Left ventricle myocardium superior (tissue), 1 donor: ENCODE measurements around the gene MVB12B. TPM values are rescaled to one million over a fixed set of nuclear protein-coding genes. Genes with fewer than 3 reads are reported as not detected.

ENCODE experiments used
- ATAC-seq: fragments of 200-7000 bp; cut with Tn5 transposase; one replicate; pipeline ENCODE4 v1.9.1; 2020; ENCODE audit warnings: mild to moderate bottlenecking, moderate library complexity
- DNase-seq: peaks from one replicate; pipeline ENCODE4 v3.0.0-alpha.2; 2020
- intact Hi-C: fragments of 100-400 bp; cut with micrococcal nuclease; formaldehyde crosslinking; loops from one replicate; pipeline ENCODE4 v1.11.0; 2022
- total RNA-seq: library from RNA; stranded (reverse); fragmentation: NEBNext Ultra II Directional; extraction: Animal tissue kit (Norgen Biotek cat#: 25700); gene quantifications from one replicate; pipeline ENCODE4 v1.2.1, GENCODE V29; 2021
- donor health status: DM: no; HTN: yes; CAD: no; lungs with severe emphysema.

Gene MVB12B
- total RNA-seq, 1 donor from 2014 or later: 11.8 TPM

DNA sequence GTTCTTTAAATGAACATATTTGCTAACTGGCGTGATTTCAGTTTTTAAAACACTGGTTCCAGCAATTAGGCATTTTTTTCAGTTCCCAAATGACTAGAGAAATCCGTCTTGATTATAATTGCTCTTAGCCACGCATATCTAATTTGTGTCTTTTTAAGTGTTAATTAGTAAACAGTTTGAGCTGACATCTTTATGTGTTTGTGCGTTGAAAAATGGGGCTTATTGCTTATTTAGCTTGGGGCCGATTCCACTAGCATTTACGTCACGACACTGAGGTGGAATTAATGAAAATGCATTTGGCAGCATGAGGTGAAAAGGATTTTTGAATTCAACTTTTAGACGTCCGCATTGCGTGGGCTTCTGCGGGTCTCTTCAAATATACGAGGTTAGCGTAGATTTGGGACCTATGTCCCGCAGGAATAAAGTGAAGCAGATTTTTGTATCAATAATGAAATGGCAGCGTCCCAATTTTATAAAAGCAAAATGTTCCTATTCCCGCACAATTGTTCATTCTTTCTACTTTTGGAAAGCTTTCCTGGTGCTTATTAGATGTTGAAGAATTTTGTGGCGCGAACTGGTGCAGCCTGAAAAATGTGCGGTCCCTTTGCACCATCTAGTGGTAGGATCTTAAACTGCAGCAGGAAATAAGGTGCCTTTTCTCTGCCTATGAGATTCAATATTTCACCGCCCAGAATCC lies 164.4 kb downstream of the MVB12B start:
- intact Hi-C loops: no loop called here

DNA sequence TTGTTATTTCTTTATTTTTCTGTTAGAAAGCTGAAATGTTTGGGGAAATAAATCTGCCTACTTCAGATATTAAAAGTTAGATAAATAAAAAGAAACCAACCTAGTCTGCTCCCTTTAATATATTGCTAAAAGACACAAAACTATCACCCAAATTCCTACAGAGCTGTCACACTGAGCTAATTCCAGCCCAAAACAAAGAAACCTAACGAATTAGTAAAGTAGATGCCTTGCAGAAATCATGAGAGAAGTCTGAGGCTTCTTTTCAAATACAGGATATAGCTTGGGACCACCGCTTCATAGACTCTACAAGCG lies 164.9 kb downstream of the MVB12B start:
- DNase-seq: no peak
- ATAC-seq: no peak
- intact Hi-C loops: no loop called here

More for the DNA sequence above, 164.4 kb downstream of the MVB12B start:
- ATAC-seq (peak; percentile 56), DNase-seq (no peak)

GRCh38 chr9:126491949-126492348 lies 165.3 kb downstream of the MVB12B start:
- DNase-seq (no peak), ATAC-seq (no peak)
- intact Hi-C loops: no loop called here

DNA sequence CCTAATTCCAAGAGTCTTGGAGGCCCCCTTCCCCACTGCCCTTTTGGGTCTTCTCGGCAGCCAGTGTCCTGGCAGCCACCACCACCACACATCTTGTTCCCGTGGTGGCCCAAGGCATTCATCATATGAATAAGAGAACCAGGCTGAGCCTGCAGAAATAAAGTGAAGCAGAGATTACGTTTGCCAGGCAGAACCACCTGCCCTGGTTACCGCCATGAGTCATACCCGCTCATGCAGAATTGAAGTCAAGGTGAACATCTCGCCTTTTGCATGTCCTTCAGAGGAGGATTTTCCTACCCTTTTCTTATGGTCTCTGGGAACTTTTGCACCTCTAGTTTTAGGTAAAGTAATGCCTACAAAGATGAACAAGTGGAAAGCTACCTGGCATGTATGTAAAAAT lies 167.6 kb downstream of the MVB12B start:
- DNase-seq (no peak), ATAC-seq (no peak)
- intact Hi-C loops: no loop called here

DNA sequence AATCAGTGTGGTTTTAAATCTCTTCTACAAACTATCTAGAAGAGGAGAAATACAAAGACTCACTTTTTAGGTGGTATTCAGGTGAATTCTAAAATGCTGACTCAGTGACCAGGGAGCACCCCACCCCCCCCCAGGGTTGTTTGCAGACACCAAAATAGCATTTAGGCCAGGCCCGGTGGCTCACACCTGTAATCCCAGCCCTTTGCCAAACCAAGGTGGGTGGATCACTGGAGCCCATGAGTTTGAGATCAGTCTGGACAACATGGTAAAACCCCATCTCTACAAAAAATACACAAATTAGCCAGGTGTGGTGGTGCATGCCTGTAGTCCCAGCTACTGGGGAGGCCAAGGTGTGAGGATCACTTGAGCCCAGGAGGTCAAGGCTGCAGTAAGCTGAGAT lies 168.1 kb downstream of the MVB12B start:
- ATAC-seq (no peak), DNase-seq (no peak)
- intact Hi-C loops: no loop called here

DNA sequence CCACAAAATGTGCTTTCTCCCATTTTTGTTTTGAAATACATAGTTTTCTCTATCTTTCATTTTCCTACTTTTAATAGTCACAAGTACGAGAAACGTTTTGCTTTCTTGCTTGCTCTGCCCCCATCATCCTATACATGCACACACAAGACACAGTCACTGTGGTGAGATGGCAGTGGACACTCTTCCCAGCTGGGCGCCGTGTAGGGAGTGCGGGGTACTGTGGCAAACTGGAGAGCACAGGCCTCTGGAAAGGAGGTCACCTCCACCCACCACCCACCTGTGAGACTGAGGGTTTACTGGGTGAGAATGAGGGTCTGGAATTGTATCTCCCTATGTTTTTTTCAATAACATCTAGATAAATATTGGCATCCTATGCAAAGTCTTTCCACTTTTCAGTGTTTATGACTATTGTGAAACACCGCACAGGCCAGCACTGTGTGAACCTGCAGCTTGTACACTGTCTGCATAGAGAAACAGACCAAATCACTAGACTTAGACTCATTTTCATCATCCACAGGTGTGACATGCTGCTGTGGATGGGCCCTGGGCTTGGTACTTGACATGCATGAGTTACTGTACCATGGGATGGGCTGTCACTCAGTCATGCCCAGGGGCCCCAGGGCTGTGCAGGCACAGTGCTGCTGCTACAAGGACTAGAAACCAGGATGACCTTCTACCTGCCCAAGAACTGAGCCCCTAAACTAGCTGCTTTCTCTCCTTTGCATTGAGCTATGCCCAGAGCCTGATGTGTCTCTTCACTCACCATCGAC lies 169.0 kb downstream of the MVB12B start:
- intact Hi-C loops: no loop called here
- ATAC-seq: no peak

DNA sequence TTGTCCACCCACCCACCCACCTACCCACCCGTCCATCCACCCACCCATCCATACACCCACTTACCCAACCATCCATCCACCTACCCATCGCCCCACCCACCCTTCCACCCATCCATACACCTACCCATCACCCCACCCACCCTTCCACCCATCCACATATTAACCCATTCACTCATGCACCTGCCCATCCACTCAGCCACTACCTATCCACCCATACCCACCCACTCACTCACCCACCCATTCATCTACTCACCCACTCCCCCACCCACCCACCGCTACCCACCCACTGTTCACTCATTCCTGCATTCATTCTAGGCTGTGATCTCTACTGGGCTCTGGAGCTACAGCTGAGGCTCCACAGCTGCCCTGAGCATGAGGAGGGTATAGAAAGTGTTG lies 169.6 kb downstream of the MVB12B start:
- intact Hi-C loops: no loop called here
- DNase-seq: no peak

More for the DNA sequence above, 169.0 kb downstream of the MVB12B start:
- no peak for DNase-seq

GRCh38 chr9:126496781-126497659 lies 170.4 kb downstream of the MVB12B start:
- ATAC-seq (no peak), DNase-seq (no peak)
- intact Hi-C loops: no loop called here

More for the DNA sequence above, 169.6 kb downstream of the MVB12B start:
- no peak for ATAC-seq

GRCh38 chr9:126497660-126498275 lies 171.1 kb downstream of the MVB12B start:
- intact Hi-C loops: no loop called here
- ATAC-seq: no peak
- DNase-seq: no peak

- ATAC-seq: no peak
- DNase-seq: no peak
- intact Hi-C loops: no loop called here
Measured at GRCh38 chr9:126498331-126498730, 171.7 kb downstream of the MVB12B start.

DNA sequence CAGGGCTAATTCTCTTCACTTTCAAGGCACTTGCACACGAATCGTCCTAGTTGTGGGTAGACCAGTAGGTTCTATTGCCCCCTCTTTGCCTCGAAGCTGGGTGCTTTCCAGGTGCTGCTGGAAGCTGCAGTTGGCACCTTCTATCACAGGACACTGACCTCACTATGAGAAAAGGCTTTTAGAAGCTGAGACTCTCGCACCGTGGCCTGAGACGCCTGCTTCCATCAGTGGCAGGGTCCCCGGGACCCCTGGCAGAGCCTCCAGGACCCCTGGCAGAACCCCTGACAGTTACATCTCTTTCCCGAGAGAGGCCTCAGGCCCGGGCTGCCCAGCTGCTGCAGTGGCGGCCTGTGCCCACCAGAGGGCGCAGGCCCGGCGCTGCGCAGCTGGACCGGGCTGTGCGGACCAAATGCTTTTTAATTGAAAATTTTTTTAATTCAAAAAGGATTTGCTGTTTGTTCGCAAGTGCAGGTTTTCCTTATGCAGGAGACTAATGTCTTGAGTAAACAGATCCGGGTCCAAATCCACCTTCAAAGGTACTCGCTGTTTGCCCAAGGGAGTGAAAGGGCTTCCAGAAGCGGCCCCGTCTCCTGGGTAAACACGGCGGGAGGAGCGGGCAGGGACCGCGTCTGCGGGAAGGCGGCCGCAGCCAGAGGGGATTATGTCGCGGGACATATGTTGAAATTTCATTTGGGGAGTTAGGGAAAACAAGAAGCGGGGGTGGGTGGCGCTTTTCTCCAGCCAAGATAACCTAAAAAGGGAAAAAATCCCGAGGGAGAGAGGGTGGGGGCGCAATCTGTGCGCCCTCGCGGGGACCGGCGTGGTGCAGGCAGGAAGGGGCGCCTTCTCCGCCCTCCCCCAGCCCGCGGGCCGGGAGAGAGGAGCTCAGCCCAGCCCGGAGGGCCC lies 172.6 kb downstream of the MVB12B start:
- DNase-seq (peak; percentile 65), ATAC-seq (peak; percentile 71)
- intact Hi-C loops: no loop called here

DNA sequence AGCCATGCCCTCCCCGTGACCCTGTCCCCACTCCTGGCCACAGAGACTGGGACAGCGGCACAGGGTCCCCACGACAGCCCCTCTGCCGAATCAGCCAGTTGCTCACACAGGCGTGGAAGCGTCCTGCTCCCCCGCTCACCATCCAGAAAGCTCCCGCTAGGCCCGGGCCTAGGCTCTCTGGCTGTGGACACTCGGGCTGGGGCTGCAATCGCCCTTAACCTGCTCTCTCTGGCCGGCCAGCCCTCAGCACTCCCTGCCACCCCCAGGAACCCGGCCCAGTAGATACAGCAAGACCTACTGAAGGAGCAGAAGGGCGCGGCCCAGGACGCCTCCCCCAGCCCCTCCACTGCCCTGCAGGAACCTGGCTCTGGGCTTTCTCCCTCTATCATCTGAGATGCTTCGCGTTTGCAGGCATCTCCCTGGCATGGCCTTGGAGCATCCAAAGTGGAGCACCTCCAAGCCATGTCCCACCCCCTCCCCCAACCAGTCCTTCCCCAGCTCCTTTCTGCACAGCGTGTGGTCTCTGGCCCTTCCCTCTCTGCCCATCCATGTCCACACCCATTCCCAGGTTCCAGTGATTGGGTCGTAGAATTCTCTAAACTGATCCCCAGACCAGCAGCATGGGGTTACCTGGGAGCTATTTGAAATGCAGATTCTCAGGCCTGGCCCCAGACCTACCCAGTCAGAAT lies 173.4 kb downstream of the MVB12B start:
- DNase-seq (no peak), ATAC-seq (peak; percentile 27)
- intact Hi-C loops: loop anchor here (5.0 kb wide), 1 partner anchor 57 kb away; no protein-coding TSS in a partner anchor

DNA sequence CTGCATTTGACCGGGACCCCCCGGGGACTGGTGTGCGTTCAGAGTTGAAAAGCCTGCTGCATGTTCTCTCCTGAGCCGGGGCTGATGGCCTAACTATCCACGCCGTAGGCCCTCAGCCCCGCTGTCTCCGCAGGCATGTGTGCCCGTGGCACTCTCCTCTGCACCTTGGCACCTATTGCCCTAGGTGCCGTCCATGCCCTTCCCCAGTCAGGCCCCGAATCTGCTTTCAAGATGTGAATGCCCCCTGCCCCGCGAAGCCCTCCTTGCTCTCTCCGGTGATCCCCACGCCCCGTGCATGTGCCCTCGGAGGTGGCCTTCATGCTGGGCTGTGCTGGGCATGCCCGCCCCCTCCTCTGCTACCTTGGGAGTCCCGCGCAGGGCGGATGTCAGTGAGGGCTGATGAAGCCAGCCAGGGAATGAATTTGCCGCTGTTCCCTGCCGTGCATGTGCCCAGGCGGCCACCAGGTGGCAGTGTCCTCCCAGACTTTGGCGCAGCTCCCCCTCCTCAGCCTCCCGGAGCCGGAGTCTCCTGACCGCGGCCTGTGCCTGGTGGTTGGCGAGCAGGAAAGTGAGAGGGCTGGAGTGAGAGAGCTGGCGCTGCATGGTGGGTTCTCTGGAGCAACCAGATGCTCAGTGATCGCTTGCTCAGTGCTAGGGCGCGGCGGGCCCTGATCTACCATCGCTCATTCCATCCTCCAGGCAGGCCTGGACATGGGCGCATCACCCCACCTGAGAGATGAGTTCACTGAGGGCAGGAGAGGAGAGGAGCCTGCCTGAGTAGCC lies 174.2 kb downstream of the MVB12B start:
- intact Hi-C loops: loop anchor here (5.0 kb wide), 1 partner anchor 57 kb away; no protein-coding TSS in a partner anchor

DNA sequence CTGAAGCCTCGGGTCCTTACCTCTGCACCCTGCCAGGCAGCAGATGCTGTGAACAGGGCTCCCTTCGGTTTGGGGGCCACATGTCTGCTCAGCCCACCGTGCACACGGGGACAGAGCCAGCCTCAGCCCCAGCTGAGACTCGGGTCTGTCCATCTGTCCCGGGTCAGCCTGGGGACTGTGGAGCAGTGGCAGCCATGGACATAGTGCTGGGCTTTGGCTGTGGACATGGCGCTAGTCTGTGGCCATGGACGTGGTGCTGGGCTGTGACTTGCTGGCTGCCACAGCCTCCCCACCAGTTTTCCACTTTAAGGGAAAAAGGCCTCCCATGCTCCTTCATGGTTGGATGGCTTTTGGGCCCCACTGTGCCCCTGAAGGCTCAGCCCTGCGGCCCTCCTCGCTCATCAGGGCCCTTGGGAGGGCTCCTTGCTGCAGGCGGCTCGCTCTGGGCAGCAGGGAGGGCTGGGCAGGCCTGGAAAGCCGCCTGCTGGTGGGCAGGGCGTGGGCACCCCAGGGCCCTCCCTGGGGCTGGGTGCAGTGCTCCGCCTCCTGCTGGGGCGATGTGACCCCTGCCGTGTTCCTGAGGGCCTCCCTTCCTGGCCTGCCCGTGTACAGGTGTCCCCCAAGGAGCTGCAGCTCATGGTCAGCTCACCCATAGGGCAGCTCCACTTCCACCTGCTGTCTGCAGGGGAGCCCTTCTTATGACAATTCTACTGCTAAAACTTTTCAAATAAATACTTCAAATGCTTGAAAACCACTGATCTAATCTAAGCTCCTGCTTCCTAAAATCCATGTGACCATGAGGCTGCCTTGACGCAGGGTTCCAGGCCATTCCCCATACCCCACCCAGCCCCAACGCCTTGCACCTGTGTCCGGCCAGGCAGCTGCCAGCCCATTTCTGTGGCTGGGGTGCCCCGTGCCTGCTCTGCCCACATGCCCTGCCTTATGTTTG lies 175.0 kb downstream of the MVB12B start:
- intact Hi-C loops: loop anchor here (5.0 kb wide), 1 partner anchor 56 kb away; no protein-coding TSS in a partner anchor
- DNase-seq: no peak
- no peak for ATAC-seq

More for the DNA sequence above, 174.2 kb downstream of the MVB12B start:
- ATAC-seq (peak; percentile 82), DNase-seq (peak; percentile 87)

DNA sequence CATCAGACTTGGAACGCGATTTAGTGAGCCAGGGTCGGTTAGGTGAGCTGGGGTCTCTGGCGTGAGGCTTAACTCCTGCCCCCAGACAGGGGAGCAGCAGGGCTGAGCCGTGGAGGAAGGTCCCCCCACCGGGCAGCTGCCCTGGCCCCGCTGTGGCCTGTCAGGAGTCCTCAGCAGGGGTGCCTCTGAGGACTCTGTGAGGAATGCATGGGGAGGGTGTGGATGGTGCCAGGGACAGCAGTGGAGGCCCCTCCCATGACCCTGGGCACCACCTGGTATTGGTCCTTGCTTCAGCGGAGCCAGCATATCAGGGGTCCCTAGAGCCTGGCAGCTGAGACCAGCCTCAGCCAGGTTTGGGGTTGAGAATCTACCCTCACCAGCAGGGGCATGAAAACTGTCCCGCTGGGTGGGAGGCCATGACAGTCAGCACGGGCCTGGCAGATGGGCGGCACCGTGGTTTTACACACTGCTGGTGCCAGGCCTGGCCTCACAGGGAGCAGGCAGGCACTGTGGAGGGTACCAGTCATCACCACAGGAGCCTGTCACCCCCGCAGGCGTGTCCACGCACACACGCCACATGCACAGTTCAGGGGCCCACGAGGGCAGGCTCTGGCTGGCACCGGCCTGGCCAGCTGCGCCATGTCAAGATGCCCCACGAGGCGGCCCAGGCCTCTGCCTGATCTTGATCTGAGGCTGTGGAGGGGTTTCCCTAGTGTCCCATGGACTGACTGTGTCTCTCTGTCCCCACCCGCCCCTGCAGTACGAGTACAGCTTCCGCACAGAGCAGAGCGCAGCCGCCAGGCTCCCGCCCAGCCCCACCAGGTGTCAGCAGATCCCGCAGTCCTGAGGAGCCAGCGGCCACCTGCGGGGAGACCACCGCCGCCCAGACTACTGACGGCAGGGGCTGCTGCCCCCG lies 176.0 kb downstream of the MVB12B start:
- intact Hi-C loops: loop anchor here (5.0 kb wide), 1 partner anchor 55 kb away; no protein-coding TSS in a partner anchor
- ATAC-seq (no peak), DNase-seq (no peak)
